Measurements from ENCODE around the gene ALDOB. TPM values are rescaled to one million over a fixed set of nuclear protein-coding genes. Genes with fewer than 3 reads are reported as not detected.

Gene ALDOB
- total RNA-seq, 1 experiment from 2014 or later = not detected

DNA sequence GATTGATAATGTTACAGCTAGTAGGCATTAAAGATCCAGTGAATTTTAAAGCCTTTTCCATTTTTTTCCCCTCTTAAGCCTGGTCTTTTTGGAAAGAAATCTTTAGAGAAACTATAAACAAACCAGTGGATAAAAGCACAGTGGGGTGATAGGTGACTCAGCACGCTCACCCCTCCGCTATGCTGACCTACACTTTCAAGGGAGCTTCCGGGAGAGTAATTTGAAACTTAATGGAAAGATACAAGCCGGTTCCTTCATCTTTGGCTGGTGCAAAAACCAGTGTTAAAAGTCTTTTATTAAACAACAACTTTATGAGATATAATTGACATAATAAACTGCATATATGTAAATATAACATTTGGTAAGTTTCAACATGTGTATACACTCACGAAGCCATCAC, 27.0 kb upstream of the ALDOB start:
- H3K4me1 ChIP-seq (ENCODE audit: insufficient read depth, low read length) = peaks cover 14% of the 10 kb centered on the region
- H3K9ac ChIP-seq (ENCODE audit: low read length) = no peak overlapping the region
- H3F3A ChIP-seq (ENCODE audit: low read length, unreplicated experiment) = no peaks in the 10 kb centered on the region
- H3K36me3 ChIP-seq (ENCODE audit: low read depth, low read length) = no peaks in the 10 kb centered on the region
- H4K20me1 ChIP-seq (ENCODE audit: low read length) = no peaks in the 10 kb centered on the region
- no peaks in the 10 kb centered on the region for H3K9me3 ChIP-seq (ENCODE audit: low read length)
- ATAC-seq = no peak
- ChIA-PET CTCF (no interaction called here), POLR2A (ENCODE audit: unreplicated experiment) (no interaction called here)
- no peaks in the 10 kb centered on the region for H3K79me2 ChIP-seq (ENCODE audit: low read length)
- TF ChIP-seq EZH2phosphoT487 (IDR thresholded peaks at IDR 0.05; ENCODE audit: borderline replicate concordance, low read length) = no peak
- TF ChIP-seq, protein P1, sequence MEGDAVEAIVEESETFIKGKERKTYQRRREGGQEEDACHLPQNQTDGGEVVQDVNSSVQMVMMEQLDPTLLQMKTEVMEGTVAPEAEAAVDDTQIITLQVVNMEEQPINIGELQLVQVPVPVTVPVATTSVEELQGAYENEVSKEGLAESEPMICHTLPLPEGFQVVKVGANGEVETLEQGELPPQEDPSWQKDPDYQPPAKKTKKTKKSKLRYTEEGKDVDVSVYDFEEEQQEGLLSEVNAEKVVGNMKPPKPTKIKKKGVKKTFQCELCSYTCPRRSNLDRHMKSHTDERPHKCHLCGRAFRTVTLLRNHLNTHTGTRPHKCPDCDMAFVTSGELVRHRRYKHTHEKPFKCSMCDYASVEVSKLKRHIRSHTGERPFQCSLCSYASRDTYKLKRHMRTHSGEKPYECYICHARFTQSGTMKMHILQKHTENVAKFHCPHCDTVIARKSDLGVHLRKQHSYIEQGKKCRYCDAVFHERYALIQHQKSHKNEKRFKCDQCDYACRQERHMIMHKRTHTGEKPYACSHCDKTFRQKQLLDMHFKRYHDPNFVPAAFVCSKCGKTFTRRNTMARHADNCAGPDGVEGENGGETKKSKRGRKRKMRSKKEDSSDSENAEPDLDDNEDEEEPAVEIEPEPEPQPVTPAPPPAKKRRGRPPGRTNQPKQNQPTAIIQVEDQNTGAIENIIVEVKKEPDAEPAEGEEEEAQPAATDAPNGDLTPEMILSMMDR (conservative IDR thresholded peaks at IDR 0.05; ENCODE audit: low read depth, low read length) = no peak
- no peak for TF ChIP-seq EZH2 (IDR thresholded peaks at IDR 0.05; ENCODE audit: low read length, unreplicated experiment)
- no peak overlapping the region for H3K4me2 ChIP-seq (ENCODE audit: low read length)
- H2AFZ ChIP-seq (ENCODE audit: low read length) = no peak overlapping the region
- no TSS peak for BruUV-seq (replicated peaks)
- no peaks in the 10 kb centered on the region for H3K9me2 ChIP-seq (replicated peaks; ENCODE audit: low read length)
- no peak for DNase-seq
- no peaks in the 10 kb centered on the region for H3K27me3 ChIP-seq (ENCODE audit: low read length)
- no peak overlapping the region for H3K27ac ChIP-seq (ENCODE audit: low read length)
- H3K4me3 ChIP-seq (ENCODE audit: low read length) = no peak overlapping the region
- intact Hi-C loops (cut with micrococcal nuclease) = no loop called here

DNA sequence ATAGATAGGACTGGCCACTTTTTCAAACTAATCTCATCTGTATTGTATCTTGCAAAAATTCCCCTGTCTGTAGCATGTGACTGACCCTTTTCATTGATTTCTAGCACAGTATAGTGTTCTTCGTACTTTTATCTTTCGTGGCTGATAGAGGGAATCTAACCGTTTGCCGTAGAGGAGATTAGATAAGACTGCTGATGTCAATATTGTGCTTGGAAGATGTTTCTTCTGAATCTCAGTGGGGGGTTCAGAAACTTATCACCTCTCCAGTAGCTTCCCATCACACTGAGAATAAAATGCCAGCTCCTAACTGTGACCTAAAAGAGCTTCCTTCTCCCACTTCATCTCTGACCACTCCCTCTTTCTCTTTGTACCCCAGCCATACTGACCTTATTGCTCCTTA, 25.4 kb upstream of the ALDOB start:
- H3K4me2 ChIP-seq (ENCODE audit: low read length) = no peak overlapping the region
- ATAC-seq (no peak), DNase-seq (no peak)
- POLR2A ChIA-PET (ENCODE audit: unreplicated experiment) = no interaction called here
- H3K27ac ChIP-seq (ENCODE audit: low read length) = no peak overlapping the region
- no peak overlapping the region for H3K9ac ChIP-seq (ENCODE audit: low read length)
- CTCF ChIA-PET = no interaction called here
- H3K9me2 ChIP-seq (replicated peaks; ENCODE audit: low read length) = no peaks in the 10 kb centered on the region
- intact Hi-C loops (cut with micrococcal nuclease) = no loop called here
- H3K36me3 ChIP-seq (ENCODE audit: low read depth, low read length) = no peaks in the 10 kb centered on the region
- no peak overlapping the region for H2AFZ ChIP-seq (ENCODE audit: low read length)
- peaks cover 10% of the 10 kb centered on the region for H3K4me1 ChIP-seq (ENCODE audit: insufficient read depth, low read length)
- no peaks in the 10 kb centered on the region for H3K79me2 ChIP-seq (ENCODE audit: low read length)
- no TSS peak for BruUV-seq (replicated peaks)
- no peaks in the 10 kb centered on the region for H3K9me3 ChIP-seq (ENCODE audit: low read length)
- no peaks in the 10 kb centered on the region for H3F3A ChIP-seq (ENCODE audit: low read length, unreplicated experiment)
- H3K27me3 ChIP-seq (ENCODE audit: low read length) = no peaks in the 10 kb centered on the region
- no peak overlapping the region for H3K4me3 ChIP-seq (ENCODE audit: low read length)
- no peak for TF ChIP-seq EZH2phosphoT487 (IDR thresholded peaks at IDR 0.05; ENCODE audit: borderline replicate concordance, low read length)
- H4K20me1 ChIP-seq (ENCODE audit: low read length) = no peaks in the 10 kb centered on the region

DNA sequence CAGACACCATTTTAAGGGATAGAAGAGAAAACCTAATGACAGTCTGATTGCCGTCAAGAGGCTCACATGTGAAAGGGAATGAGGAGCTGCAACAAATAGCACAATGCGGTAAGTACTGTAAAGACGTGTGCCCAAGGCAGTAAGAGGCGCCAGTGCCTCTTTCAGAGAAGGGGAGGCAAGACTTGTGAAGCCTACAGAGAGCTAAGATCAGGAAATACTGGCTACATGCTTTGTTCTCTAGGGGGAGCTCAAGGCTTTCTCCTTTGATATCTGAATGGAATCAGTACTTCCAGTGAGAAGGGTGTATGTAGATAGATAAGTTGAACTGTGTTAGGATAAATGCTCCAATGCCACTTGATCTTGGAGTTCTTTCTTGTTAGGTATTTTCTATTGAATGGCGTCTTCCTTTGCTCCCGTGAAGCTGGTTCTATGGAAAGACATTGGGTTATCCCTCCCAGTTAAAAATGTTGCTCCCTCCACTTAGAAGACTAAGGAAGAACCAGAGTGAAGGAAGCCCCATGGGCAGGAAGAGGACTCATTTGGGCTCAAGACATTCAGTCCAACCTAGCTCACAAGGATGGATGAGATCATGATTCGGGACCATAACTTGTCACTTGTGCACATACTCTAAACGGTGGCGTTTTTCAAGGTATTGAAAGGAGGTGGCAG, 23.5 kb upstream of the ALDOB start:
- Histone ChIP-seq H3F3A (ENCODE audit: low read length, unreplicated experiment) (no peaks in the 10 kb centered on the region), H3K27me3 (ENCODE audit: low read length) (no peaks in the 10 kb centered on the region), H4K20me1 (ENCODE audit: low read length) (no peaks in the 10 kb centered on the region), H2AFZ (ENCODE audit: low read length) (no peak overlapping the region), H3K9ac (ENCODE audit: low read length) (no peak overlapping the region), H3K79me2 (ENCODE audit: low read length) (no peaks in the 10 kb centered on the region), H3K36me3 (ENCODE audit: low read depth, low read length) (no peaks in the 10 kb centered on the region), H3K4me3 (ENCODE audit: low read length) (no peak overlapping the region), H3K4me2 (ENCODE audit: low read length) (no peak overlapping the region), H3K9me3 (ENCODE audit: low read length) (no peaks in the 10 kb centered on the region), H3K27ac (ENCODE audit: low read length) (no peak overlapping the region), H3K4me1 (ENCODE audit: insufficient read depth, low read length) (no peaks in the 10 kb centered on the region), H3K9me2 (replicated peaks; ENCODE audit: low read length) (no peaks in the 10 kb centered on the region)
- peak; percentile 89 for ATAC-seq
- intact Hi-C loops (cut with micrococcal nuclease) = loop anchor here (1.0 kb wide), 2 partner anchors 71 to 108 kb away; no protein-coding TSS in a partner anchor
- TF ChIP-seq, protein P1 (conservative IDR thresholded peaks at IDR 0.05; ENCODE audit: low read depth, low read length) = peak; percentile 72
- TF ChIP-seq EZH2phosphoT487 (IDR thresholded peaks at IDR 0.05; ENCODE audit: borderline replicate concordance, low read length) = no peak
- DNase-seq = peak; percentile 71
- ChIA-PET CTCF (interaction anchor here (0.9 to 1.2 kb wide), 5 partner anchors 10 to 861 kb away, joined by 3 to 14 read pairs (median 11); partner anchors contain the start of gene RNF20), POLR2A (ENCODE audit: unreplicated experiment) (no interaction called here)
- BruUV-seq (replicated peaks) = no TSS peak

Data from PC-3 (cell line).